Measurements from ENCODE around the gene LRCH1.

- TF ChIP-seq EGR1 (IDR thresholded peaks at IDR 0.05; ENCODE audit: low read depth in 2 of 2) (no peak), GABPA (IDR thresholded peaks at IDR 0.05 in 1 of 2, conservative IDR thresholded peaks at IDR 0.05 in 1 of 2) (no peak), ATF3 (IDR thresholded peaks at IDR 0.05) (no peak), SP1 (IDR thresholded peaks at IDR 0.05) (no peak), RAD21 (IDR thresholded peaks at IDR 0.05) (no peak), RXRA (IDR thresholded peaks at IDR 0.05) (no peak), MAX (IDR thresholded peaks at IDR 0.05) (no peak), HNF4A (conservative IDR thresholded peaks at IDR 0.05) (no peak), NR2F2 (IDR thresholded peaks at IDR 0.05) (no peak), JUND (IDR thresholded peaks at IDR 0.05) (no peak), ZBTB33 (IDR thresholded peaks at IDR 0.05) (no peak)
- TF ChIP-seq, protein P1, sequence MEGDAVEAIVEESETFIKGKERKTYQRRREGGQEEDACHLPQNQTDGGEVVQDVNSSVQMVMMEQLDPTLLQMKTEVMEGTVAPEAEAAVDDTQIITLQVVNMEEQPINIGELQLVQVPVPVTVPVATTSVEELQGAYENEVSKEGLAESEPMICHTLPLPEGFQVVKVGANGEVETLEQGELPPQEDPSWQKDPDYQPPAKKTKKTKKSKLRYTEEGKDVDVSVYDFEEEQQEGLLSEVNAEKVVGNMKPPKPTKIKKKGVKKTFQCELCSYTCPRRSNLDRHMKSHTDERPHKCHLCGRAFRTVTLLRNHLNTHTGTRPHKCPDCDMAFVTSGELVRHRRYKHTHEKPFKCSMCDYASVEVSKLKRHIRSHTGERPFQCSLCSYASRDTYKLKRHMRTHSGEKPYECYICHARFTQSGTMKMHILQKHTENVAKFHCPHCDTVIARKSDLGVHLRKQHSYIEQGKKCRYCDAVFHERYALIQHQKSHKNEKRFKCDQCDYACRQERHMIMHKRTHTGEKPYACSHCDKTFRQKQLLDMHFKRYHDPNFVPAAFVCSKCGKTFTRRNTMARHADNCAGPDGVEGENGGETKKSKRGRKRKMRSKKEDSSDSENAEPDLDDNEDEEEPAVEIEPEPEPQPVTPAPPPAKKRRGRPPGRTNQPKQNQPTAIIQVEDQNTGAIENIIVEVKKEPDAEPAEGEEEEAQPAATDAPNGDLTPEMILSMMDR (IDR thresholded peaks at IDR 0.05; ENCODE audit: low read depth, low read length, missing input control) = no peak
- TF ChIP-seq, protein P2, sequence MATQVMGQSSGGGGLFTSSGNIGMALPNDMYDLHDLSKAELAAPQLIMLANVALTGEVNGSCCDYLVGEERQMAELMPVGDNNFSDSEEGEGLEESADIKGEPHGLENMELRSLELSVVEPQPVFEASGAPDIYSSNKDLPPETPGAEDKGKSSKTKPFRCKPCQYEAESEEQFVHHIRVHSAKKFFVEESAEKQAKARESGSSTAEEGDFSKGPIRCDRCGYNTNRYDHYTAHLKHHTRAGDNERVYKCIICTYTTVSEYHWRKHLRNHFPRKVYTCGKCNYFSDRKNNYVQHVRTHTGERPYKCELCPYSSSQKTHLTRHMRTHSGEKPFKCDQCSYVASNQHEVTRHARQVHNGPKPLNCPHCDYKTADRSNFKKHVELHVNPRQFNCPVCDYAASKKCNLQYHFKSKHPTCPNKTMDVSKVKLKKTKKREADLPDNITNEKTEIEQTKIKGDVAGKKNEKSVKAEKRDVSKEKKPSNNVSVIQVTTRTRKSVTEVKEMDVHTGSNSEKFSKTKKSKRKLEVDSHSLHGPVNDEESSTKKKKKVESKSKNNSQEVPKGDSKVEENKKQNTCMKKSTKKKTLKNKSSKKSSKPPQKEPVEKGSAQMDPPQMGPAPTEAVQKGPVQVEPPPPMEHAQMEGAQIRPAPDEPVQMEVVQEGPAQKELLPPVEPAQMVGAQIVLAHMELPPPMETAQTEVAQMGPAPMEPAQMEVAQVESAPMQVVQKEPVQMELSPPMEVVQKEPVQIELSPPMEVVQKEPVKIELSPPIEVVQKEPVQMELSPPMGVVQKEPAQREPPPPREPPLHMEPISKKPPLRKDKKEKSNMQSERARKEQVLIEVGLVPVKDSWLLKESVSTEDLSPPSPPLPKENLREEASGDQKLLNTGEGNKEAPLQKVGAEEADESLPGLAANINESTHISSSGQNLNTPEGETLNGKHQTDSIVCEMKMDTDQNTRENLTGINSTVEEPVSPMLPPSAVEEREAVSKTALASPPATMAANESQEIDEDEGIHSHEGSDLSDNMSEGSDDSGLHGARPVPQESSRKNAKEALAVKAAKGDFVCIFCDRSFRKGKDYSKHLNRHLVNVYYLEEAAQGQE (IDR thresholded peaks at IDR 0.05) = no peak
Measured at GRCh38 chr13:46688306-46688705, 135.3 kb downstream of the LRCH1 start.
